CD4-positive, alpha-beta T cell treated with Interleukin-21 for 1 hour (primary cell): ENCODE data around the gene BBIP1.

Source experiments
- DNase-seq: peaks from one replicate; pipeline ENCODE4 v3.0.0-alpha.2; 2020

Gene BBIP1

GRCh38 chr10:110861476-110861875, 57.5 kb downstream of the BBIP1 start:
- no peak for DNase-seq

DNA sequence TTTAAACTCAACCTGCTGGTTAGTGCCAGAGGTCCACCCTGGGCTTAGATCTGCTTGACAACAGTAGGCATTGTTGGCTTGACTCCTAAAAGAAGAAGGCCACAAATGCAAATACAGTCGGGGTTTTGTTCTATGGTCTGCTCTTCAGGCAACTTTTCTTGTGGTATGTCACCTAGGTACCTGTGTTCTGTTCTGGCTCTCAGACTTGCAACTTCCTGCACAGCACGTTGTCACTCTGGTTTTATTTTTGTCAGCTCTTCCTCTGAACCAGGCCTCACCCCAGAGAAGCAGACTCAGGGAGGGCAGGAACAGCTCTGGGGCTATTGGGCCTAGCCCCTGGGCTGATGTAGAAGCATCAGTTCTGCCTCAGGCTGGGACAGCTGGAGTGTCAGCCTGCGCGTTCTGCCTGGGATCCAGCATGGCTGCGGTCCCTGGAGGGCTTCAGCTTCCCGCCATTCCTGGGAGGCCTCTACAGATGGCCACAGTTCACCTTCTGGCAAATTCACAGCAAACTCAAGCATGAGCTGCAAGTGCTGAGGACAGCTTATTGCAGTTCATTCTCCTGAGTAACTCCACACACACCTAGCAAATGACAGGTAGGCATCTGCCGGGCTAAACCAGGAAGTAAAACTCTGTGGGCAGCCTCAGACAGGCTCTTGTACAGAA, 58.3 kb downstream of the BBIP1 start:
- DNase-seq = peak; percentile 80

GRCh38 chr10:110859973-110860376, 59.0 kb downstream of the BBIP1 start:
- DNase-seq = no peak

DNA sequence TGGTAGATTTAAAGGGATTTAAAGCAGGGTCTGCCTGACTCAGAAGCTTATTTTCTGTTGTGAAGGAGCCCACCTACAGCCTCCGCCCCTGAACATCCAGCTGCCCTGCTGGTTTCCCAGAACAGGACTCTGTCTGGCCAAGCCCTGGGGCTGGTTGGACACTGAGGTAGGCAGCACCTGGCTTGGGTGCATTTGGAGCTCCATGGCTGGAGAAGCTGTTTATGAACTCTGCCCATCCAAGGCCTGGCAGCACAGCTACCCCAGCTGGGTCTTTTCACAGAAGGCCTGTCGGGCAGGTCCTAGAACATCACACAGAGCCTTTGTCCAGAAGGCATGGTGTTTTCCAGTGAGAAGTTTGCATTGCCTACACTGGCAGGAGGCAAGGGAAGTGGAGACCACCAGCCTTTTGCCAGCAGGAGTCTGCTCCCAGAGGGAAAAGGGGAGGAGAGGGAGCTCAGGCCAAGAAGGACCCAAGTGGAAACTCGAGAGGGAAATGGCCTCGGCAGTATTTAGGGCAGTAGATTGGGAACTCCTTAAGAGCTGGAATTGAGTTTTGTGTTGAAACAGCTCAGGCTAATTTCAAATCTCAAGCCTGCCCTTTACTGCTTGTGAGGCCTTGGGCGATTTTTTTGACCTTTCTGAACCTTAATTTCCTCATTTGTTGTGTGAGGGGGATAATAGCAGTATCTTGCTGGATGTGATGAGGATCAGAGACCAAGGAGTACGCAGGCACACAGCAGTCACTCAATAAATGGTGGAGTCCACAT, 59.6 kb downstream of the BBIP1 start:
- no peak for DNase-seq

DNA sequence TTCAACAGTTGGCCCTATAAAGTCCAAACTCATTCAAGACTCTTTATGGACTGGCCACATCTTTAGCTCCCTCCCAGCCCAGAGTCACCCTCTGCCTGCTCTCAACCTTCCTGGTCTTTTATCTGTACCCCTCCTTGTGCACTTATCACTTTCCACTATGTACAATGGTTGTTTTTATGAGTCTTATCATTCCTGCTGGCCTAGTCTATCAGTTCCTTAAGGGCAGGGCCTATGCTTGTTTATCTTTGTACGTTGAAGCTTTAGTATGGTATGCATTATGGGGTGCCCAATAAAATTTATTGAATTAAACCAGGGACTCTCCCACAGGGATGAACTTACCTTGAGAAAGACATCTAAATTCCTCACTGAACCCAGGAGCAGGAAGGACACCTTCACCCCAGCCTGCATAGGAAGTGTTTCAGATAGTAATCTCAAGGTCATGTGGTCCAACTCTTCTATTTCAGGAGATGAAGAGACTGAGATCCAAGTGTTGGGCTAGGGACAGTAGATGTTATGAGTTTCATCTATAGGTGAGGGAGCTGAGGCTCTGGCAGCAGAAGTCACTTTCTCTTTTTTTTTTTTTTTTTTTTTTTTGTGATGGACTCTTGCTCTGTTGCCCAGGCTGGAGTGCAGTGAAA, 60.6 kb downstream of the BBIP1 start:
- DNase-seq = no peak

DNA sequence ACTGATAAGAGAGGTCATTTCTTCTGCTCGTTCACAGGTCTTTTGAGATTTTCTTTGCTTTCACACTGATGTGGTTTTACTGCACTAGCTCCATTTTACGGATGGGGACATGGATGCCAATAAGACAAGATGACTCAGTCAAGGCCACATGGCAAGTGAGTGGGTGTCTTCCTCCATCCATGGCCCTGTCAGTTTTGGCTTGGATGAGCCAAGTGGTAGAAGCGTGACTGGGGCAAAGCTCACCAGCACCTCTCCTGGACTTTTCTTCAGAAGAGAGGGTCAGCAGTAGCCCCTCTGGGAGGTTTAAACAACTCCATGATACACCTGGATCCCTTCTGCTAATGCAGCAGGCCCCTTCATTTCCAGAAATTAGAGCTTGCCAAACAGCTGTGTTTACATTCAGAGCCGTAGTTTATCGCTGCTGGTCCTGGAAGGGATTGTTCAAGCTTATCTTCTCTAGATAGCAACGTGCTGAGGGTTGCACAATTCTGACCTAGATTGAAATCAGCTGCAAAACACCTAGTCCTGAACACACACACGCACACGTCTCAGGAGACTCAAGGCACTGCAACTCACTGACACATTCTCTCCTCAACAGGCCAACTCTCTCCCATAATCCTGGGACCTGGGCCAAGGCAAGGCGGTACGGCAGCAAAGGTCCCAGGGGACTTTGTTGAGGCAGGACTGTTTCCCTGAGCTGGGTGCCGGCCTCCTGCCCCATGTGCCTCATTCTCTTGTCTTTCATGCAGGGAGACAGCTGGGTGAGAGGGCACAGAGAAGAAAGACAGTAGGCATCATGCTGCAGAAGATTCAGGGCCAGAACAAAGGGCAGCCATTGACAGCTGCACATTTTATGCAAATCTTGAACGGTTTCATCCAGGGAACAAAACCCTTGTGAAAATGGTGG, 61.5 kb downstream of the BBIP1 start:
- peak; percentile 46 for DNase-seq

GRCh38 chr10:110853921-110854605, 64.9 kb downstream of the BBIP1 start:
- no peak for DNase-seq

- DNase-seq = no peak
Observed at GRCh38 chr10:110852947-110853346, 66.0 kb downstream of the BBIP1 start.

GRCh38 chr10:110852255-110852896, 66.6 kb downstream of the BBIP1 start:
- DNase-seq = no peak

DNA sequence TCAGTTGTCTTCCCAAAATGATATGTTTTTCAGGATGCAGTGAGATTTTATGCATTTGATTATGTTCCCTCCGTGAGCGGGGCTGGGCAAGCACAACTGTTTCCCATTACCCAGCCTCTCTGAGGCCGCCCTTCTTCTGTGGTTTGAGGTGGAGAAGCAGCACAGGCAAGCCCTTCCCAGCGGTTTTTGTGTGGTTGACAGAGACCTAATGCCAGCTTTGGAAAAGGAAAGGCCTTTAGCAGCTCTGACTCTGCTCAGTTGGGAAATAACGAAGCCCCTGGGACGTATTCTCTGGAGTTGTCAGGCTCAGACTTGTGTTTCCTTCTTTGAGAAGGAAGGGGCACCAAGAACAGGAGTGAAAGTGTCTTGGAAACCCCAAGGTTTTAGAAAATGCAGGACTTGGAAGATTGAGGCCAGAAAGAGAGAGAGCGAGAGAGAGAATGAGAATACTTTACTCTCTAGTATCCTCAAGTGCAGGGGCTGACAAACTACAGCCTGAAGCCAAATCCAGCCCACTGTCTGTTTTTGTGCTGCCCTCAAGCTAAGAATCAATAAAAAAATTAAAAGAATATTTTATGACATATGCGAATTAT, 67.9 kb downstream of the BBIP1 start:
- no peak for DNase-seq

DNA sequence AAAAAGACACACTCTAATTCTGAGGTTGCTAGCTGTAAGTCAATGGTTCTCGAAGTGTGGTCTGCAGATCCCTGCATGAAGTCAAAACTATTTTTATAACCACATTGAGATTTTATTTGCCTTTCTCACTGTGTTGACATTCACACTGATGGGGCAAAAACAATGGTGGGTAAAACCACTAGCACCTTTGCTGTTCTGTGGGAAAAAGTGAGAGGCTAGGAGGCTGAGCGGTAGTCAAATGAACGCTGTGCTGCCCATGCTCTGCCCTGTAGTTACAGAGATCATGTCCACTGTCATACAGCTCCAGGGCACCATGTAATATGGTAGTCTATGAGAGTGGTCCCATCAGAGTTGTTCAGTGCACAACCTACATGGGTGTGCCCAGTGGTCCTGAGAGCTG, 68.9 kb downstream of the BBIP1 start:
- DNase-seq = peak; percentile 52
